Activated T-helper 17 cell treated with anti-CD3 and anti-CD28 coated beads, Interleukin-2, amount 50 U/mL, for 72 hours (primary cell): Measurements from ENCODE around the gene F8. TPM values are rescaled to one million over a fixed set of nuclear protein-coding genes. Genes with fewer than 3 reads are reported as not detected.

Experiments used
- ATAC-seq: fragments of 150-1000 bp; cut with Tn5 transposase; replicated peaks from 2 replicates; pipeline ENCODE4 v1.10.0; 2021; ENCODE audit warnings: mild to moderate bottlenecking, moderate library complexity
- H3K27ac Mint-ChIP-seq: one replicate; pipeline ENCODE4 v1.8.0; 2022; ENCODE audit warnings: mixed read lengths
- H3K27me3 Mint-ChIP-seq: one replicate; pipeline ENCODE4 v1.8.0; 2022; ENCODE audit warnings: mixed read lengths
- H3K36me3 Mint-ChIP-seq: one replicate; pipeline ENCODE4 v1.8.0; 2022; ENCODE audit warnings: low read depth, mild to moderate bottlenecking, mixed read lengths
- H3K4me1 Mint-ChIP-seq: one replicate; pipeline ENCODE4 v1.8.0; 2022; ENCODE audit warnings: mixed read lengths
- H3K4me3 Mint-ChIP-seq: one replicate; pipeline ENCODE4 v1.8.0; 2022; ENCODE audit warnings: mild to moderate bottlenecking, mixed read lengths
- H3K9me3 Mint-ChIP-seq: one replicate; pipeline ENCODE4 v1.8.0; 2022; ENCODE audit warnings: mixed read lengths
- total RNA-seq, 2 donors: library from RNA; stranded (reverse); gene quantifications; one replicate each; pipeline ENCODE4 v1.2.3, GENCODE V29; 2022

Gene F8
- total RNA-seq, 2 donors from 2014 or later: 5.6 to 7.9 TPM

DNA sequence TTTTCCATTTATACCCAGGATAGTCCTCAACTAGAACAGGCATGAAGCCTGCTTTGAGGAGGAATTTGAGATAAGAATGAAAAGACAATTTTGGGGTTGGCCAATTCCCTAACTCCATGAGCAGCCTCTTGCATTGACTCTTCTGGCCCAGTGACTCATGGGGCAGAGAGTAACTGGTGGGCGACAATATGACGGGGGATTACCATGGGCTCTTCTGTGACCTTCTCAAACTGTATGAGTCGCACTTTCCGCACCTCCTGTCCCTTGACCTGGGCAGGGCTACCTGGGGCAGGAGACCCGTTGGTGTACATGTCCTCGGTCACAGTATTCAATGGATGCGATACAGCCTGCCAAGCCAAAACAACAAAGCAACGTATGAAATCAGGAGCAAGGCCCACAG, 230.6 kb downstream of the F8 start:
- no peak overlapping the region for H3K4me3 Mint-ChIP-seq
- ATAC-seq: peak; percentile 50
- H3K9me3 Mint-ChIP-seq: no peaks in the 10 kb centered on the region
- no peaks in the 10 kb centered on the region for H3K27me3 Mint-ChIP-seq
- peaks cover 4% of the 10 kb centered on the region for H3K36me3 Mint-ChIP-seq
- H3K4me1 Mint-ChIP-seq: no peaks in the 10 kb centered on the region
- H3K27ac Mint-ChIP-seq: no peak overlapping the region

DNA sequence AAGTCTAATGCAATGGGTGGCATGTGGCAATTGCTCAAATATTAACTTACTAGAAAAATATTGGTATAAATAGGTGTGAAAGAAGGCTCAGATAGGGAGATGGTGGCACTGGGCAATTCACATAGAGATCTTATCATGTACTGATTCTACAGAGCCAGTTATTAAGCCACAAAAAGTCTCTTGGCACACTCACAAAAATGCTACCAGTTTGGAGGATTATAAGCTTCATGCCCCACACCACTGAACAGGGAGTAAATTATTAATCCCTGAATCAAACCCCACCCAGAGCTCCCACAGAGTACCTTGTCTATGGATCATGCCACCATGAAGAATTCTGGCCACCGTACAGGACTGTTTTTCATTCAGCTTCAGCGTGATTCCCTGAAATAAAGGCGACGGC, 231.1 kb downstream of the F8 start:
- no peak overlapping the region for H3K4me3 Mint-ChIP-seq
- ATAC-seq: no peak
- H3K36me3 Mint-ChIP-seq: peaks cover 4% of the 10 kb centered on the region
- H3K27me3 Mint-ChIP-seq: no peaks in the 10 kb centered on the region
- no peaks in the 10 kb centered on the region for H3K9me3 Mint-ChIP-seq
- no peak overlapping the region for H3K27ac Mint-ChIP-seq
- H3K4me1 Mint-ChIP-seq: no peaks in the 10 kb centered on the region

Other genes with a start within 250 kb of the F8 start
- 10 to 100 TPM; 17.1 to 17.7 TPM for gene MPP1, start 217.2 kb downstream of the F8 start, total RNA-seq
- gene SMIM9, start 188.1 kb downstream of the F8 start, total RNA-seq: not detected
- 10 to 100 TPM; 15.0 to 19.7 TPM for gene F8A1, start 136.4 kb downstream of the F8 start, total RNA-seq
- gene FUNDC2, start 4.1 kb upstream of the F8 start, total RNA-seq: 10 to 100 TPM; 72.1 to 73.8 TPM
- 1 to 10 TPM; 3.2 to 7.1 TPM for gene CMC4, start 48.4 kb upstream of the F8 start, total RNA-seq
- 10 to 100 TPM; 18.3 to 19.8 TPM for gene MTCP1, start 48.4 kb upstream of the F8 start, total RNA-seq
- 10 to 100 TPM; 29.1 to 48.7 TPM for gene BRCC3, start 48.8 kb upstream of the F8 start, total RNA-seq
- 10 to 100 TPM; 59.6 to 95.6 TPM for gene VBP1, start 193.7 kb upstream of the F8 start, total RNA-seq
- gene RAB39B, start 241.8 kb upstream of the F8 start, total RNA-seq: 10 to 100 TPM; 10.2 to 10.3 TPM